NCI-H187 treated with DMSO at 0.1 percent for 48 hours (cell line): ENCODE data around the gene FGD1.
A peak's percentile ranks its signal among the peaks of the same experiment; 100 is the strongest.

Source experiments
- DNase-seq: peaks from one replicate; lab custom pipeline; 2025; lab: John Stamatoyannopoulos, UW

The FGD1 gene

GRCh38 chrX:54473993-54474859, 21.8 kb downstream of the FGD1 start:
- DNase-seq: no peak

- DNase-seq: no peak
Measured at GRCh38 chrX:54470054-54470760, 25.8 kb downstream of the FGD1 start.

GRCh38 chrX:54452920-54453319, 43.1 kb downstream of the FGD1 start:
- no peak for DNase-seq

GRCh38 chrX:54449929-54450328, 46.1 kb downstream of the FGD1 start:
- DNase-seq: no peak

GRCh38 chrX:54447461-54447860, 48.6 kb downstream of the FGD1 start:
- DNase-seq: no peak

- DNase-seq: no peak
Measured at GRCh38 chrX:54446084-54446483, 50.0 kb downstream of the FGD1 start.

GRCh38 chrX:54444752-54445151, 51.3 kb downstream of the FGD1 start:
- DNase-seq: no peak

- DNase-seq: no peak
Measured at GRCh38 chrX:54442790-54443189, 53.2 kb downstream of the FGD1 start.

GRCh38 chrX:54439960-54440871, 55.8 kb downstream of the FGD1 start, which contains the start of gene TSR2:
Gene TSR2, plus strand, starts transcription at chrX:54440404. Its CDS starts 18 bp downstream, at chrX:54440422.
- DNase-seq: peak; percentile 44

GRCh38 chrX:54435121-54435520, 60.9 kb downstream of the FGD1 start:
- no peak for DNase-seq

GRCh38 chrX:54430519-54430918, 65.5 kb downstream of the FGD1 start:
- no peak for DNase-seq

GRCh38 chrX:54427837-54428424, 68.1 kb downstream of the FGD1 start:
- DNase-seq: no peak

GRCh38 chrX:54423161-54423888, 72.7 kb downstream of the FGD1 start:
- DNase-seq: no peak

GRCh38 chrX:54422168-54422567, 73.9 kb downstream of the FGD1 start:
- DNase-seq: no peak

GRCh38 chrX:54419559-54420302, 76.3 kb downstream of the FGD1 start:
- DNase-seq: no peak

GRCh38 chrX:54416965-54417364, 79.1 kb downstream of the FGD1 start:
- no peak for DNase-seq

GRCh38 chrX:54415534-54416350, 80.3 kb downstream of the FGD1 start:
- DNase-seq: no peak

GRCh38 chrX:54413753-54414152, 82.3 kb downstream of the FGD1 start:
- DNase-seq: no peak

GRCh38 chrX:54411732-54412131, 84.3 kb downstream of the FGD1 start:
- DNase-seq: no peak
